A673 (cell line): ENCODE data around the gene PDGFRB.

Source experiments
- CTCF ChIP-seq: fragments of 300-800, 200-600 bp; sonication (generic); conservative IDR thresholded peaks from 2 replicates; pipeline ENCODE4 v1.5.1; 2017; ENCODE audit warnings: low read depth, mild to moderate bottlenecking, antibody characterized with exemption, low read length, moderate library complexity, mixed read lengths
- EZH2 ChIP-seq: fragments of 200-600 bp; sonication (generic); IDR thresholded peaks from 2 replicates; pipeline ENCODE4 v1.6.1; 2017; ENCODE audit warnings: borderline replicate concordance, low read depth, mild to moderate bottlenecking, mixed read lengths, antibody characterized with exemption, low read length; ENCODE audit not compliant: poor library complexity, severe bottlenecking

- TF ChIP-seq CTCF (no peak), EZH2 (no peak)
These were observed 8.0 kb downstream of the PDGFRB start for GRCh38 chr5:150147670-150148069.
